HG03457 (cell line): Measurements from ENCODE around the gene PLD1.
"Not testable (repeated sequence)": the region's sequence is repeated elsewhere in the genome, so short reads cannot be mapped to it uniquely, and the experiment has no call there.

Experiments used
- ATAC-seq: cut with Tn5 transposase; IDR thresholded peaks from one replicate; pipeline ENCODE4 v1.9.1; 2021; ENCODE audit warnings: moderate number of reproducible peaks; ENCODE audit not compliant: unreplicated experiment

PLD1 gene

DNA sequence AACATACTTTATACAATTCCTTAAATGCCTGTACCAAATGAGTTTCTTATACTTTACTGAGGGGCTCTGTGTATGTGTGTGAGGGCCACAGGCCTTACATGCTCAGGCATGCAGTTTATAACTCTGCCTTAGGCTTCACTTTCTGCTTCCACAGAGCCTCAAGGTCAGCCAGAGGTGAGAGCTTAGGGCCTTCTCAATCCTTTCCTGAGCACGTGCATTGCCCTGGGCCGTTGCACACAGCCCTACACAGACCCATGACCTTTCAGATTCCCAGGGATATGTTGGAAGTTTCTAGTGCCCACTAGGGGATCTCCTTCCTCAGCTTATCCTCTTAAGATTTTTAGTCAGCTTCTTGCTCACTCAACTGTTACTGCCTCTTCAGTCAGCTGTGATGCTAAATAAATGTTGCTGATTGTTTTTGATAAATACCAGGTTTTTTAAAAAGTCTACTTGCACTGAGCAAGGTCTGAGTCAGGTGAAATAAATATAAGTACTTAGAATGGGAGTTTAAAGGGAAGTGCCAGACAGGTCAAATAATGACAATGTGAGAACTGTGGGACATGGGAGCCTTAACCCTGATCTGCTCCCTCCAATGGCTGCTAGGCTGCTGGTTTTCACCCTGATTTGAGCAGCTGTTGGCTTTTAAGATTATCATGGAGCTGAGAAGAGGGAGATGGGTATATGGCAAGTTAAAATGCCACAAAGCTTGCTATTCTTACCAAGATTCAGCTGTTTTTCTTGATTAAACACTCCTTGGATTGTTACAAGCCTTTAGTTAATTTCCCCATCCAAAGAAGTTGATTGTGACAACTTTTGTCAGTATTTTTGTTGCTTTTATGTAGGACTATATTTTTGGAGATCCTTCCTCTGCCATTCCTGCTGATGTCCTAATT is 169.5 kb downstream of the PLD1 start:
- ATAC-seq, result no peak

- no peak for ATAC-seq
Measured at GRCh38 chr3:171636666-171637065, 173.6 kb downstream of the PLD1 start.

GRCh38 chr3:171632766-171633165 is 177.5 kb downstream of the PLD1 start:
- ATAC-seq, result no peak

DNA sequence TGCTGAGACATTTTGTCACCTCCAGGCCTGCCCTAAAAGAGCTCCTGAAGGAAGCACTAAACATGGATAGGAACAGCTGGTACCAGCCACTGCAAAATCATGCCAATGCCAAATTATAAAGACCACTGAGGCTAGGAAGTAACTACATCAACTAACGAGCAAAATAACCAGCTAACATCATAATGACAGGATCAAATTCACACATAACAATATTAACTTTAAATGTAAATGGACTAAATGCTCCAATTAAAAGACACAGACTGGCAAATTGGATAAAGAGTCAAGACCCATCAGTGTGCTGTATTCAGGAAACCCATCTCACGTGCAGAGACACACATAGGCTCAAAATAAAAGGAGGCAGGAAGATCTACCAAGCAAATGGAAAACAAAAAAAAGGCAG is 183.5 kb downstream of the PLD1 start:
- not testable (repeated sequence) for ATAC-seq

DNA sequence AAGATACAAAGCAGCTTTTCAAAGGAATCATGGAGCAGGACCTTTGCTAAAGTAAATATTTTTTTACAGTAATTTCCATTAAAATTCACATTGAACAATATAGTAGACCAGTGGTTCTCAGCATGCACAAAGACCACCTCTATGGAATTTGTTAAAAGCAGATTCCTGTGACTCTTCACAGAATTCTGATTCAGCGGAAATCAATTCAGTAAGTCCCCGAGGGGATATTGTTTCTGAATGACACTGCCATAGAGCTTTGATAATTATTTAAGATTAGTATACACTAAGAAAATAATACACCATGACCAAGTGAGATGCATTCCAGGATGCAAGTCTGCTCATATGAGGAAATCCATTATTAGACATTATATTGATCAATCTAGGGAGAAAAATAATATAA is 188.2 kb downstream of the PLD1 start:
- no peak for ATAC-seq

DNA sequence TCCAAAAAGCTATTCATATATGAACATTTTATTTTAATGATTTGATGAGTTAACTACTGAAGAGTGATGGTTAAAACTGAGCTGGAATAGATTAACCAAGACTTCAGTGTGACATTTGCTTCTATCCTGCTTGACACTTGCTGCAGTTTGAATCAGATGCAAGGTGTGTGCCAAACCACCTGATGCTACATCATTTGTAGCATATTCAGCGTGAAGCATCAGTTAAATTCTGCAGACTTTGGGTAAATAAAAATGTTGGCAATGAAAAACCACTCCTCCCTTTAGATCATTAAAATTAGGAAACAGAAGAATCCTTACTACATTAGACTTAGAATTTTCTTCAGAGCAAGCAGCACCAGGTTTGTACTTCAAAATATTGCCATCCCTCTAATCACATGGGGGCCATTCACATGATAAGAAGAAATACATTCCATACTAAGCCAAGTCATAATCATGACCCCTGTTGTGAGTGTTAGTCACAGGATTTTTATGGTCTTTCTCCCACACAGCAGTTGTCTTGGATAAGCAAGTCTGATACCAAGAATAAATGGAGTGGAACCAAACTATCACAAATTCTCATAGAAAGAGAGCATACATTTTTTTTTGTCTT is 189.4 kb downstream of the PLD1 start:
- no peak for ATAC-seq

GRCh38 chr3:171616798-171617197 is 193.5 kb downstream of the PLD1 start:
- ATAC-seq, result no peak

- ATAC-seq, result no peak
Measured at GRCh38 chr3:171615686-171616085, 194.6 kb downstream of the PLD1 start.

- ATAC-seq, result no peak
Measured at GRCh38 chr3:171615281-171615680, 195.0 kb downstream of the PLD1 start.

DNA sequence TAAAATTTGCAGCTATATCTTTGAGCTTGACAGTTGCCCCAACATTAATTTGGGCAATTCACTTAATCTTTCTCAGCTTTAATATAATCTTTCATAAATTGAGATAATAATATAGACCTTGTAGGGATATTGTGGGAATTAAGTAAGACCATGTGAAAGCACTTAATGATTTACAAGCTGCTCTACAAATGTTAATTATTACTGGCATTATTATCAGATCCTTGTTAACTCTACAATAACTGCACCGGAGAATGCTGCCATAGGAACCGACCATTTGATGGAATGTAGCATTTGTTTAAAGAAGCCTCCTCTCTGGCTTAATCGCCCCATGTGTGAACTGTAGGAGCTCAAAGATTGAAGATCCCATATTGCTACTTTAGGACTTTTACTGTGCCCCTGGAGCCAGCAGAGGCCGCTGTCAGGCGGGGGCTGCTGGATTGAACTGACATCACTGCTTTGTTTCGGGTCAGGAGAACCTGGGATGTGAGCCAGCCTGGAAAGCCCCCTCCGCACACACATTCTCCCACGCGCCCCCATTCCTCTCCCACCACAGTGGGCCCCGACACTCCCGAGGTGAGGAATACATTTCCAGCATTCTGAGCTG is 195.9 kb downstream of the PLD1 start:
- ATAC-seq, result no peak

DNA sequence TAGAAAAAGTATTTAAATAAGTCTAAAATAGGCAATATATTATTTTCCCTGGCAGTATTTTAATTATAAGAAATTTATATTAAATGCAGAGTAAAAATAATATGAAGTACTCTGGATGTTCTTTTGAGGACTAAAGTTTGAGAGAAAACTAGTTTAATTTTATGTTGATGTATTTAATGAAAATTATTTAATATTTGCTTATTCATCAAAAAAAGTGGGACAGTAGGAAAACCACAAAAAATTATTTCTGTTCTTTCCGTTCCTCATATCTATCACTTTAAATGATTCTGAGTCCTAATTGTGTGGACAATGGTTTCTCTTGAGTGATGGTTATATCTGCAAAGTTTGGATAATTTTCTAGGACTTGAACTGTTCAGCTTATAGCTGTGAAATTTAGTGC is 202.8 kb downstream of the PLD1 start:
- no peak for ATAC-seq

DNA sequence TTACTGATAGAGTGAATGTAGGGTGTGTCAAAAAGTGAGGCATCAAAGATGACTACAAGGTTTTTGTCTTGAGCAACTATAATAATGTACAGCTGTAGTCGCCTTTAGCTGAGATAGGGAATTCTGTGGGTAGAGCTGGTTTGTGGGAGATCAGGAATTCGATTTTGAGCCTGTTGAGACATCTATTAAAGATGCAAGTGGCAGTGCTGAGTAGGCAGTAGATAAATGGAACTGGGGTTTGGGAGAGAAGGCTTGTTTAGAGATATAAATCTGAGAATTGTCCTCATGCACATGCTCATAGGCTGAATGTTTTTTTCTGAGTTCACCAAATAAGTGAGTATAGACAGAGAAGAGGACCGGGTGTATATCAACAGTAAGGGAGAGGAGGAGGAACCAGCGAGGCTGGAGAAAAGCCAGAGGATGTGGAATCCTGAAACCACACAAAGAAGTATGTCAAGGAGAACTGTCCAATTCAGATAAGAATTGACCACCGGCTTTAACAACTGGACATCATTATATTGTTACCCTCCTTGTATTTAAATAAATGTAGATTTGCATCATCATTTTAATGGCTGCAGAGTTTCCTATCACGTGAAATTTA is 204.0 kb downstream of the PLD1 start:
- no peak for ATAC-seq

- no peak for ATAC-seq
Measured at GRCh38 chr3:171604370-171604769, 205.9 kb downstream of the PLD1 start.

DNA sequence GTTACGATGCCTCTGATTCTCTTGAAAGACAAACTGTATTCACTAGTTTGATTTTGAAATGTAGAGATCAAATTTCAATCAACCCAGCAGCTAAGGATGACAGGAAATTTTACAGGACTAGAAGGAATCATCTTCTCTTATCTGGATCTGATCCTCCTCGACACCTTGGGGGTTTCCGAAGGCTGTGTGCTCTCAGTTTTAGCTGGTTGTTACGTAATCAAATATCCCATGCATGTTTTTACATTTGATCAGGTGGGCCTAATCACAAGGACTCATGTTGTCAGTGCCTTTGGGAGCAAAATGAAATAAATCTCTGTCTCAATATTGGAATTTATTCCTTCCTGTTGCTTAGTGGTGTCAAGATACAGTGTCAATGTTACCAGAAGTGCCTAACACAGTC is 208.2 kb downstream of the PLD1 start:
- no peak for ATAC-seq

GRCh38 chr3:171600030-171600429 is 210.3 kb downstream of the PLD1 start:
- no peak for ATAC-seq

GRCh38 chr3:171598990-171599389 is 211.3 kb downstream of the PLD1 start:
- ATAC-seq, result no peak

- ATAC-seq, result no peak
Measured at GRCh38 chr3:171592786-171593185, 217.5 kb downstream of the PLD1 start.

DNA sequence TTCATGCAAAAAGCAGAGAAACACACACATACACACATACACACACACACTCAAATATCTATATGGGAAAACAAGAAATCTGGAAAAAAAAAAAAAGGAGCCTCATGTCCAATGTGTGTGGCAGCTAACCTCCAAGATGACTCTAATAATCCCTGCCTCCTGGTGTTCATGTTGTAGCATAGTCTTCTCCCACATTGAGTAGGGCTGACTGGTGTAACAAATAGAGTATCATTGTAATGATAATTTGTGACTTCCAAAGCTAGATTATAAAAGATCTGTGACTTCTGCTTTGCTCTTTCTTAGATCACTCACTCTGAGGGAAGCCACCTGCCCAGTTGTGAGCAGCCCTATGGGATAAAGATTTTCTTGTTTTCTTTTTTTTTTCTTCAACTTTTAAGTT is 219.2 kb downstream of the PLD1 start:
- ATAC-seq, result no peak

GRCh38 chr3:171586274-171586673 is 224.0 kb downstream of the PLD1 start:
- ATAC-seq, result no peak

GRCh38 chr3:171585039-171585438 is 225.2 kb downstream of the PLD1 start:
- ATAC-seq, result no peak

- no peak for ATAC-seq
Measured at GRCh38 chr3:171584100-171584499, 226.2 kb downstream of the PLD1 start.
